ENCODE measurements around the gene MSANTD1.

GRCh38 chr4:3232001-3232400, 17.0 kb upstream of the MSANTD1 start:
- TF ChIP-seq CTCF (IDR thresholded peaks at IDR 0.05) (no peak), POLR2A (IDR thresholded peaks at IDR 0.05) (no peak)
